GM21381 (cell line): Measurements from ENCODE around the gene PNPT1.
"Not testable (repeated sequence)": the region's sequence is repeated elsewhere in the genome, so short reads cannot be mapped to it uniquely, and the experiment has no call there.

Source experiments
- ATAC-seq: cut with Tn5 transposase; IDR thresholded peaks from one replicate; pipeline ENCODE4 v1.9.1; 2021; ENCODE audit warnings: mild to moderate bottlenecking, moderate library complexity; ENCODE audit not compliant: unreplicated experiment

Gene PNPT1

DNA sequence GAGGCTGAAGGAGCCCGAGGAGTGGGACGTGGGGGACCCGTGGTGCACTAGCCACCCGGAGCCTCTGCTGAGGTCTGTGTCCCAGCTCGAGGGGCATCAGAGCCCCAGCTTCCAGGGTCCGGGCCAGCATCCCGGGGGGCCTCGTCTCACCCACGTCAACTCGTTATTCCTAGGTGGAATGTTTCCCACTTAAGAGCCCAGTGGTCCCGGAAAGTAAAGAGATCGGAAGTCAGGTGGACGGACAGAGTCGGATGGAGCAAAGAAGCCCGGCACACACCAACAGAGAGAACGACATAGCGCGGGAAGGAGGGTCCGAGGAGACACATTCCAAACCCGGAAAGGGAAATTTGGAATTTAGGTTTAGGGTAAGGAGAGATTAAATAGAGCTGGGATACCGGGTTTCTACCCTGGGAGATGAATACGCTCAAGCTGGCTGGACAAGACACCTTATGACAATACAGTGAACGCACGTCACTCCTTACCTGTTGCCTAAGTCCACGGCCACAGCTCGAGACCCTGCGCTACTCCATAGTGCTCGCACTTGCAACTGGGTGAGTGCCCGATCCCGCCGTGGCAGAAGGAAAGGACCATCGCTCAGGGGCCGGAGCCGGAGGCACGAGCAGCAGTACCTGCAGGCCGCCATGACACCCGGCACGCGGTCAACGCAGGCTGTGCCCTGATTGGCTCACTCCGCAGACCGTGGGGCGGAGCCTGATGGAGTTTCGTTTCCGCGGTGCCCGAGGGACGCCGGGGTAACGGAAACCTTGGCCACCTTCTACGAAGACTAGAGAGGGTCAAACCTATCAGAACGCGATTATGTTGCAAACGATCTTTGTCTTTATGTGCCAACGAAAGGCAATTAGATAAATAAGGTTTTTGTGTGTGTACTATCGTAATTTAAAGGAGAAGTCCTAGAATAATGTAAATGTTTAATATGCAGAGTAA is at the start of gene PNPT1:
TSS of gene PNPT1 (minus strand) at position 664 of the 945 bp plus-strand sequence. CDS start at position 643, 21 bp downstream.
- peak; percentile 100 for ATAC-seq

DNA sequence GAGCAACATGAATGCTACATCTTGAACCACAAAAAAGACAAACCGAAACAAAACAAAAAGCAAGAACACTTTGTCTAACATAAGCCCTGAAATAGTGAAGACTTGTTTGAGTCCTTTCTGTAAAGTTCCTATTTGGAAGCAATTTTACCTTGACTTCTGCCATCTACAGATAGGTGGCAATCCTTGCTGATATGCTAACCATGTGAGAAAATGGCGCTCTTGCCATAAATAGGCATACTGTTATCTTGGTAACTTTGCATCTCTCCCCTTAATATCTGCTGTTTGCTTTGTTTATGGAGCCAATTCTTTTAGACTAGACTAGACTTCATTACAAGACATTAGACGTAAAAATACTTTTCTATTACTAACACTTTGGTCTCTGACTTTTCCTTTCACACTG is 49.4 kb upstream of the PNPT1 start:
- ATAC-seq = no peak

DNA sequence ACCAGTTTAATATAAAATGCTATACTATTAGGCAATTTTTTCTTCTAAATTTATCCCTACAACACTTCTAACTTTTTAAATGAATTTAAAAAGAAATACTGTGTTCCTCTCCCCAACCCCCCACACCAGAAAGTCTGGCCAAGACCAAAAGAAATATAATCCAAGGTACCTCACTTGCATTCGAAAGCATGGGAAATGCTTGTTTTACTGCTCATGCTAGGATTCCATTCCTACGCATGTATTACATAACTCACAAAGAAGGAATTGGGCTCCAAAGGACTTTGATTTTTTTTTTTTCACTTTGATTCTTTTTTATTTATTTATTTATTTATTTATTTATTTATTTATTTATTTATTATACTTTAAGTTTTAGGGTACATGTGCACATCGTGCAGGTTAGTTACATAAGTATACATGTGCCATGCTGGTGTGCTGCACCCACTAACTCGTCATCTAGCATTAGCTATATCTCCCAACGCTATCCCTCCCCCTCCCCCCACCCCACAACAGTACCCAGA is 42.4 kb upstream of the PNPT1 start:
- ATAC-seq = not testable (repeated sequence)

DNA sequence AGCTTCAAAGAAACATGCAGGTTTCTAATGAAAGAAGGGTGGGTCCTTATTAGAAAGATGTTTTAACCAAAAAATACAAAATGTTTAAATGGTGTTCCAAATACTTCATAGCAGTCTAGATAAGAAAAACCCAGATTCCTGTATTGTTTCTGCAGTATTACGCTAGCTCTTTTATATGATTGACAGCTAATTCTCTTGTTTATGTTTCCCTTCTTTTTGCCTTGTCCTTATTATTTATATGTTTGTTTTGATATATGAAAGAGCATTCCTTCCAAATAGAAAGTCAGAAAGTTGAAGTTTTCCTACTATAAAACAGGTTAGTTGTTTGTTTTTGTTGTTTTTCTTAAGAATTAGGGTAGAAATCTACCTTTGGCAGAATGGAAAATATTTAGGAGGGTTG is 41.1 kb upstream of the PNPT1 start:
- no peak for ATAC-seq

DNA sequence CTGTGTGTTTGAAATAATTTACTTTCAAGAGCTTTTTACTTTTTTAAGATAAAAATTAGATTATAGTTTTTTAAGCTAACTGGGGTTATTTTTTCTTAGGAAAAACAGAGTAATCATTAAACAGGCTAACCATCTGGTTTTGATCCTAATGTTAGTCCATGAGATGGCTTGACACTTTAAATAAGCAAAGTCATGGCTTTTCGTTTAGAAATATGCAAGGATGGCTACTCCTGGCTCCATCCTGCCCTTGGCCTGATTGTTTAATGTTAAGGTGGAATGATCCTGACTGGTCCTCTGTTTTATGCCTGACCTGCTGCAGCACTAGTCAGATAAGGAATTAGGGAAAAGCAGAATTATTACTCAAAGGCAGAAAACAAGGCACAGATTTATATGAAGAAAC is 39.7 kb upstream of the PNPT1 start:
- ATAC-seq = no peak

DNA sequence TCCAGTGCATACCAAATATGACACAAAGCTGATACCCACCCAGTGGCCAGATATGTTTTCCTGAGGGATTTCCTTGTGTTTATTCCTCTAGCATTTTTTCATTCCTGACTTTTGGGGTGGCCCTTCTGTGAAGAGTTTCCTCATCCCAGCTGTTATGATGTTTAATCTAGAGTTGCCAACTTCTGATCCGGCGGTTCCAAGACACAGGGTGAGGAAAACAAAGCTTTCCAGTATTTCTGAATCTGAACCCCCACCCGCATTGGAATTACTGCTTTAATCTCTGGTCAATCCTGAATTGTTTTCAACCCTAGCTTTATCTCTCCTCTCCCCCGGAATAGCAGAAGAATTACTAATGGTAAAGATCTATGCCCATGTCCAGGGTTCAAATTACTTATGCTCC is 39.2 kb upstream of the PNPT1 start:
- ATAC-seq = no peak

DNA sequence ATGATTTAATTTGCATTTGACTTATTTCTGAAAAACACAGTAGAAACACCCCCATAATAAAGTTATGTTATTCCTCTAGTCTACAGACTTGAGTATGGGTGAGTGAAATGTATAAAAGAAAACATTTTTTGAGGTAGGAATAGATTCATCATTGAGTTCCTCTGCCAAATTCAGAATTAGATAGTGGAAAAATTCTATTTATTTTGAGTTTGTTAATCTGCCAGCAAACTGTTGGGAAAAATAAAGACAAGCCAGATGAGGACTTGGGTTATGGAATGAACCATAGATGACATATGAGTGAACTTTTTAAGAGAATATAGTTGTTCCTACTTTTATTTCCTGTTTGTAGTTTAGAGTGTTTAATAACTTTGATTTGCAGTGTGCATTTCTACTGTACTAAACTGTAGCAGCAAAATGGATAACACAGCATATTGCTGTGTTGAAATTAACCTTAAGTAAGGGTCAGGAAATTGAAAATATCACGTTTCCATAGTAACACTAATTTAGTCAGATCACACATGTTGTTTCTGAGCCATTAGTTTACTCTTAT is 35.6 kb upstream of the PNPT1 start:
- no peak for ATAC-seq

DNA sequence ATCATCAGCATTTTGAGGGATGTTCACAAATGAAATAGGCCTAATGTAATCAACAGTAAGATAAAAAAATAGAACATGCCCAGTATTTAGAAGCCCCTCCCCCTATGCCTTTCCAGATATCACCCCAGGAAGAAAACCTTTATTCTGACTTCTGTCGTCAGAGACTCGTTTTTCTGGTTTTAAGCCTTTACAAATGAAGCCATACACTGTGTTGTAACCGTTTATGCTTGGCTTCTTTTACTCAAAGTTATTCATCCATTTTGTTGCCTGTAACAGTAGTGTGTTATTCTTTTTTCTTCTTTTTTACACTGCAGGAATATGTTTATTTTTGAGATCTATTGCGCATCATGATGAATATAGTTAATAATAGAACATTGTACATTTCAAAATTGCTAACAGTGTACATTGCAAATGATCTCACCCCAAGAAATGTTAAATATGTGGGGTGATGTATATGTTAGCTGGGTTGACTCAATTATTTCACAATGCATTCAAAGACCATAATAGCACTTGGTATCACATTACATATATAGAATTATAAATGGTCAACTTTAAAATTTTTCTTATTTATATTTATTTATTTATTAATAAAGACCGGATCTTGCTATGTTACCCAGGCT is 28.1 kb upstream of the PNPT1 start:
- no peak for ATAC-seq

DNA sequence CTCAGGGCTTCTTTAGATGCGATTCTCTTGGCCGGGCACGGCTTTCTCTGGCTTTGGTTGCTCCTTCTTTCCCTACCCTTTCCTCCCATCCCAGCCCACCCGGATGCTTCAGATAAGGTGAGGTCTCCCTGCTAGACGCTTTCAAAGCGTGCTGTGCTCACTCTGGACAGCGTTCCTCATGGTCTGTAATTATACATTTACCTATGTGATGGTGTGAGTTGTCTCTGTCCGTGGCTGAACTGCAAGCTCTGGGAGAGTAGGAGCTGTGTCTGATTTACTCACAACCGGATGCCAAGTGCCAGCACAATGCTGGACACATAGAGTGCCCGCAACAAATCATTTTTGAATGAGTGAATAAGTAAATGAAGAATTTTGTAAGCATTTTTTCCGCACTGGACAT is 26.8 kb upstream of the PNPT1 start:
- ATAC-seq = no peak

DNA sequence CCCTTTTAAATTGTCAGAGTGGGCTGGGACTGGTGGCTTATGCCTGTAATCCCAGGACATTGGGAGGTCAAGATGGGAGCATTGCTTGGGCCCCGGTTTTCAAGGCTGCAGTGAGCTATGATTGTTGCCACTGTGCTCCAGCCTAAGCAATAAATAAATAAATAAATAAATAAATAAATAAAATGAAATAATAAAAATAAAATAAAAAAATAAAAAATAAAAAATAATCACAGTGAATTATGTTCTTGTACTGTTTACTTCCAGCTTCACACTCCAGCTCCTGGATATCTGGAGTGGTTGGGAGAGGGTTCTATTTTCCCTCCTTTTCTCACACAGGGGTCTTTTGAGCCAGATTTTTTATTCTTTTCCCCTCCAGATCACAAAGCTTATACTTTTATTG is 26.2 kb upstream of the PNPT1 start:
- ATAC-seq = no peak

DNA sequence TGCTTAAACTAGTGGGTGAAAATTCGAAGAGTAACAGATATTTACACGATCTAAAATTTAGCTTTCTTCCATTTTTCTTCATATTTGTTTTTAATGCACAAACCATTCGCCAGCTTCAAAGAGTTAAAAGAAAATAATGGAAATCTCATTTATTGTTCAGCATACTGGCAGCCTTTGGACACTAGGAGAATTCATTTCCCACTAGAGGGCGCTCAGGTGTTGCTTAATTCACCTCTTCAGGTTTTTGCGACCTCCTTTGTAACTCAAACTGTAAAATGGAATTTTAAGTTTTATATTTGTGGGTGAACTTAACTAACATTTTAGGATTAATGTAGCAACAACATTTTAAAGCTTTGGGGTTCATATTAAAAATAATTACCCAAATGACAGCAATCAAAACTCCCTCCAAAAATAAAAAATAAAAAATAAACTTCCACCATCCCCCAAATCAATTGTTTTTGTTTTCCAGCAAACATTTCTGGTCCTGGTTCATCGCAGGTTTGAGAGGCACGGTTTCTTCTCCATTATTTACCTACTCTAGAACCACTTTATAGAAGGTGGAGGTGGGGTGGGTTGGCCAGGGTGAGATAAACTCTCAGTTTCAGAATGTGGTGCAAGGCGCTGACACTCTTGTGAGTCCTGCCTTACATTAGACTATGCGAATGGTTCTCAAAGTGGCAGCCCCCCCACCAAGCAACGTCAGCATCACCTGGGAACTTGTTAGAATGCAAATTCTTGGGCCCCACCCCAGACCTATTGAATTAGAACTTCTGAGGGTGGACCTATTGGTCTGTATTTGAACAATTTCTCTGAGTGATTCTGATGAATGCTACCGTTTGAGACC is 24.7 kb upstream of the PNPT1 start:
- ATAC-seq = peak; percentile 69

DNA sequence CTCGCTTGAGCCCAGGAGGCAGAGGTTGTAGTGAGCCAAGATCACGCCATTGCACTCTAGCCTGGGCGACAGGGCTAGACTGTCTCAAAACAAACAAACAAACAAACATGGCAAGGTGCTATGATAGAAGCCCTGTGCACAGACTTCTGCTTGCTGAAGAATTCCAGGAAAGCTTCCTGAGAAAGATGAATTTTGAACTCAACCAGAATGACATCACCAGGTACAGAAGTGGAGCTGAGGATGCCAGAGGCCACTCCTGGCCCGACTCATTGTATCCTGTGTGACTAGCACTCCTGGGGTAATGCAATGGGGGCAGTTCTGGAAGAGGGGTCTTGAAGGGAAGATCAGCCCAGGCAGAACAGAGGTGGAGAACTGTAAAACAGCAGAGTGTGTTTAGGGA is 22.0 kb upstream of the PNPT1 start:
- ATAC-seq = no peak

DNA sequence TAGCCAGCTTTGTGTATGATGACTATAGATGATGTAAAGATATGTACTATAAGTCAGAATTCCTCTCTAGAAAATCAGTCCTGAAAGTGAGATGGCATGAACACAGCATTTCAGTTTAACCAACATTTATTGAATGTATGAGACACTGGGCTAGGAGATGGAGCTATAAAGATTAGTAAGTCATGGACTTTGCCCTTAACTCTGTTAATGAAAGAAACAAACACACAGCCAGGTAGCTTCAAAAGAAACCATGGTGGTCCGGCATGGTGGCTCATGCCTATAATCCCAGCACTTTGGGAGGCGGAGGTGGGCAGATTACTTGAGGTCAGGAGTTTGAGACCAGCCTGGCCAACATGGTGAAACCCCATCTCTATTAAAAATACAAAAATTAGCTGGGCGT is 21.5 kb upstream of the PNPT1 start:
- not testable (repeated sequence) for ATAC-seq

DNA sequence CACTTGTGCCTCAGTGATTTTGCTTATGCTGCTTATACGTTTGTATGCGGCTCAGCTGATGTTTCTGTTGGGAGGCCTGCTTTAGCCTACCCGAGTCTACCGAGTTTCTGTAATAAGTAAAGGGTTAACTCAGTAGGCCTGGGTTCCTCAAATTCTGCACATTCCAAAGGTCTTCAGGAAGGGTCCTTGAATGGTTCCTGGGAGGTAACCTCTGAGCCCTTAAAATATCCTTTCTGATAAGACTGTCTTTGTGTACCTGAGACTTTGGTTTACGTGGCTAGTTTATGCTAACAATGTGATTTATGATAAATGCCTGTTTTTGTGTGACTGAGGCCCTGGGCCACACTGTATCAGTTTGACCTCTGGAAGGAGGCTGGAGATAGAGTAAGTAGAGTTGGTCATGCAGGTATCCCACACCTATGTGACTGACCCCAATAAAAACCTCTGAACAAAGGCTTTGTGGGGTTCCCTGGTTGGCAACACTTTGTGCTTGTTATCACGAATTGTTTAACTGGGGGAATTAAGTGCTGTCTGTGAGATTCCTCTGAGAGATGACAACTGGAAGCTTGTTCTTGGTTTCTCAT is 18.9 kb upstream of the PNPT1 start:
- ATAC-seq = no peak

DNA sequence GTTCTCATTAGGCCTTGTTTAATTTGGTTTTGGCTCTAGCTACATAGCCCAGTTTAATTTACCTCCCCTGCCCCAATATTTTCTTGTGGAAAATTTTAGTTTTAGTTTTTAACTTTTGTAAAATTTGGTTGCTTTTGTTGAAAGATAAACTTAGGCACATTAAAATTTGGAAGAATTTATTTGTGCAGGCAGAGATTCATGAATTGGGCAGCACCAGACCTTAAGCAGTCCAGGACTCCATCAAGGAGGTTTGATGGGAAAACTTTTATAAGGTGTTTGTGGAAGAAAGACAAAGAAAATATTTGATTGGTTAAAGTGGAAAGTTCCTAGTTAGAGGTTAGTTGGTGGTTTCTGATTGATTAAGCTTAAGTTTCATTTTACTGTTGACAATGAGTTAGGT is 16.4 kb upstream of the PNPT1 start:
- ATAC-seq = no peak

DNA sequence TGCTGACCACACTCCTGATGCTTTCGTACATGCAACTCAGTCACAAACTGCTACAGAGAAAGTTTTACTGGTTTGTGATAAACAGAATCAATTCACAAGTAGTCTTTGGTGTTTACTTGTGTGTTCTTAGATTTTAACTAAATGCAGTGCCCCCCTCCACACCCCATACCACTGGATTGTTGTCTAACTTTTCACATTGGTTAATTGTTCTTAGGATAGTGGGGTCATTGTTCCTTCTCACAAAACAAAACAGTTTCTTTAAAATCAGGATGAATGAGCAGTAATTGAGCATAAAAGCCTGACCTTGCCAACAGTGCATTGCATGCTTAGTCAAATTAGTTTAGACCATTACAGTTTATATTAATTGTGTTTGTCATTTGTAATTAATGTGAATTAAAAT is 14.1 kb upstream of the PNPT1 start:
- no peak for ATAC-seq

DNA sequence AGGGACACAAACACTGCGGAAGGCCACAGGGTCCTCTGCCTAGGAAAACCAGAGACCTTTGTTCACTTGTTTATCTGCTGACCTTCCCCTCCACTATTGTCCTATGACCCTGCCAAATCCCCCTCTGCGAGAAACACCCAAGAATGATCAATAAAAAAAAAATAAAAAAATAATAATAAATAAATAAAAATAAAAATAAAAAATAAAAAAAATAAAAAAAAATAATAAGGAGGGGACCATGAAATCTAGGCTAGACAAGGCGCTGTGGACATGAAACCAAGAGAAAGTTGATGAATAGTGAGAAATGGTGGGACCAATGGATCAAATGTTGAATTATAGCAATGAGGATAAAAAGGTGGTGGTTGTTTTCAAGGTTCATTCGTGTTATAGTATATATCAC is 12.6 kb upstream of the PNPT1 start:
- ATAC-seq = not testable (repeated sequence)

DNA sequence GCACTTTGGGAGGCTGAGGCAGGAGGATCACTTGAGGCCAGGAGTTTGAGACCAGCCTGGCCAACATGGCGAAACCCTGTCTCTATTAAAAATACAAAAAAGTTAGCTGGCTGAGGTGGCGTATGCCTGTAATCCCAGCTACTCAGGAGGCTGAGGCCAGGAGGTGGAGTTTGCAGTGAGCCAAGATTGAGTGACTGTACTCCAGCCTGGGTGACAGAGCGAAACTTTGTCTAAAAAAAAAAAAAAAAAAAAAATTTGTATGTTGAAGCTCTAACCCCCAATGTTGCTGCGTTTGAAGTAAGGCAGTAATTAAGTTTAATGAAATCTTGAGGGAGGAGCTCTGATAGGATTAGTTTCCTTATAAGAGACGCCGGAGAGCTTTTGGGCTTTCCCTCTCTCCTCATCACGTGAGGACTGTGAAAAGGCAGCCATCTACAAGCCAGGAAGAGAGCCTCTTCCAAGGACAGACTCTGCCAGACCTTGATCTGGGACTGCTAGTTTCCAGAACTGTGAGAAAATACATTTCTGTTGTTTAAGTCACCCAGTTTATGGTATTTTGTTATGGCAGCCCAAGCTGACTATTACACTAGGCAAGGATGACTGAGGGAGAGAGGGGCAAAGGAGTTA is 11.5 kb upstream of the PNPT1 start:
- ATAC-seq = no peak

DNA sequence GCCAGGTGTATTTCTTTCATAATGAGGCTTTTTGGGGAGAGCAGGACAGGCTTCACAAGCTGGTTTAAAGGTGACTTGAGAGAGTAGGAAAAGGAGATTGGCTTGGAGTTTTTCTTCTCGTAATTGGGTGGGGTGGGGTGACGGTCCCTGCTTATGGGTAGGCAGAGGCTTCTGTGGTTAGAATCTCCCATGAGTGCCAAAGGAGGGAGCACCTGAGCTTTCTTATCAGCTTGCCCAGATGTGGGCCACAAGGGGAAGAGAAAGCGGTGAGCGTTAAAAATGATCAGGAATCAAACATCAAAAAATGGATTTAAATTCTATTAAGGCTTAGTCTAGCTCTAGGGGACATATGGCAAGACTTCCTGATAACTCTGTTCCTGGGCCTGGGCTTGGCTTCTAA is 9.7 kb upstream of the PNPT1 start:
- ATAC-seq = no peak

DNA sequence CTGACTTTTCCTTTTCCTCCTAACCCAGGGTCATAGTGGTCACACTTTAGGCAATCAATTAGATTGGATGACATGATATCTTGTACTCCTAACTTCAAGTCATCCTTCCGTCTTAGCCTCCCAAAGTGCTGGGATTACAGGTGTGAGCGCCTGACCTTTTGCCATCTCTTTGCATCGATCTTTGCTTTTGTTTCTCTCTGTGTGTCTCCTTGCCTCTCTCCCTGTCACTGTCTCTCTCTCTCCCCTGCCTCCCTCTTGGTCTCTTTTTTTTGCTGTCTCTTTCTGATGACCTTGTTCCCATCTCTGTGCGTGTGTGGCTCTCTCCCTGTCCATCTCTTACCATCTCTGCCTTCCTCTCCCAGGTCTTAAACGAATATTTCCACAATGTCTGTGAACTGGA is 904 bp downstream of the PNPT1 start:
- peak; percentile 1 for ATAC-seq
